HG03520 (cell line): ENCODE data around the gene CAPN12.

Experiments
- ATAC-seq: cut with Tn5 transposase; IDR thresholded peaks from one replicate; pipeline ENCODE4 v1.9.1; 2021; ENCODE audit warnings: mild to moderate bottlenecking, moderate library complexity; ENCODE audit not compliant: unreplicated experiment

Gene CAPN12

DNA sequence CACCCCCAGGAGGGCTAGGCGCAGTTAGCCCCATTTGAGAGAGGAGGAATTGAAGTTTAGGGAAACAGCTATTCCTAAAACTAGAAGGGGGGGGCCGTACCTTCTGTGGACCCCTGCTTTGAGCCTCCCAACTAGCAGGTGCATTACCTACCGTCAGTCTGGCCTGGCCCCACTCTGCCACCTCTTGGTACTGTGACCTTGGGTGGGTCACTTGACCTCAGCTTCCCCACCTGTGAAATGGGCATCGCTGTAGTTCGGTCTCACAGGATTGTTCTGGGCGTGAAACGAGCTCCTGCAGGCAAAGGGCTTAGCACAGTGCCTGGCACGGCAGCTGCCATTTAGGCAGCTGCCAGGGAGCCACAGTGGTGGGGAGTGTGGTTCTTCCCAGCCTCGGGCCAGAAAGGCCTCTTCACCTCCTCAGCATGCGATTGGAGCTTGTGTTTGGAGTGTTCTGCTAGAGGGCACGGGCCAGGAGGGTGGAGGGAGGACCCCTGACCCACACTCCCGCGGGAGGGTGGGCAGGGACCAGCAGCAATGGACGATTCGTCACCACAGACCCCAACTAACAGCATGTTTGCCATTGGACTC is 32.0 kb downstream of the CAPN12 start:
- ATAC-seq: no peak

DNA sequence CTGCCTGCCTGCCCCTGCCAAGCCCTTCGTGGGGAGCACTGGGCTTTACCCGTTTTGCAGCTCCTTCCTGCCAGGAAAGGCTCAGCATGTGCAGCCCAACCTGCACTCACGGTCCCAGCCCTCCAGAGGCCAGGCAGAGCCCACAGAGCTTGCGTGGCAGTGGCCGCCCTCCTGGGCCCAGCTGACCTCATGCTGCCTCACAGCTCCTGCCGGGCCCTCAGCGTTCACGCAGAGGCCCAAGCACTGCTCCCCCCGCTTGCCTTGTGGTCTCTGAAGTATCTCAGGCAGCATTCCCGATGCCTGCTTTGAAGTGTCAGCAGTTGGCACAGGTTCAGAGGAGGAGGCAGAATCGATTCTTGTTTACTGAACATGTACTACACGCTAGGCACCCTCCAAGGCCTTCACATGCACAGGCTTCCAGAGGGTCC is 32.5 kb downstream of the CAPN12 start:
- no peak for ATAC-seq

DNA sequence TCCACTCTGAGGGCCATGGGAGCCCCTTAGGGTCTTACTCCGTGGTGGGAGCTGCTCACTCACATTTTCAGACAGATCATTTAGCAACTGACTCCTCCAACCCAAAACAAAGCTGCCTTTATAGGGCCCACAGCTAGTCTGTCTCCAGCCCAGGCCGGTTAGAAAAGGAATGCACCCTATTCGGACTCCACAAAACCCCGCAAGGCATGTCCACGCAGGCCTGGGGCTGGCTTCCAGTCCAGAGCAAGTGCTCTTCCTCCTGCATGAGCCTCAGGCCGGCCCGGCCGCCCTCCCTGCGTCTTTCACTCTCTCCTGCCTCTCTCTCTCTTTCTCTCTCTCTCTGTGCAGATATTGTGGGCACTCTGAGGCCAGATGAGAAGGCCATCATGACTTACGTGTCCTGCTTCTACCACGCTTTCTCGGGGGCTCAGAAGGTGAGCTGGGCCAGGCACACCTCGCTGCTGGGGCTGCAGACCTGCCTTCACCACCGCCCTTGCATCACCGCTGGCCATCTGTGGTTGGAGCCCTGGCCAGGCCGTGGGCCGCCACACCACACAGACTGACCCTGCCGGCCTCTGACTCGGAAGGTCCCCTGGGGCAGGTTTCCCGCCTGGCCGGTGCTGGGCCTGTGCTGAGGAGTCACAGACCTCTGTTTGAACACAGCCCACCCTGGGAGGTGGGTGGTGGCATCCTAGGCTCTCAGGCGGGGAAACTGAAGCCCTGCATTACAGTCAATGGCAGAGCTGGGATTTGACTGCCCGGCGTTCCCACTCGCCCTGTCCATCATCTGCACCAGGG is 33.1 kb downstream of the CAPN12 start:
- no peak for ATAC-seq

DNA sequence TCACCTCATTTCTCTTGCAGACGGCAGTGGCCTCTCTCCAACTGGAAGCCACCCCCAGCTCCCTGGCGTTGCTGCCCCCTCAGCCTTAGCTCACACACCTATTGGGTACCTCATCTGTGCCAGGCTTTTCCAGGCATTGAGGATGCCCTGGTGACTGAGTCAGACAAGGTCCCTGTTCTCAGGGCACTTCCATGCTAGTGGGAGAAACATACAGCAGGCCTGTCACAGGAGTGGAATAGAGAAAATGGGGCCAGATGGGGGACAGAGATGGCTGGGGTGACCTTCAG is 33.9 kb downstream of the CAPN12 start:
- ATAC-seq: no peak

DNA sequence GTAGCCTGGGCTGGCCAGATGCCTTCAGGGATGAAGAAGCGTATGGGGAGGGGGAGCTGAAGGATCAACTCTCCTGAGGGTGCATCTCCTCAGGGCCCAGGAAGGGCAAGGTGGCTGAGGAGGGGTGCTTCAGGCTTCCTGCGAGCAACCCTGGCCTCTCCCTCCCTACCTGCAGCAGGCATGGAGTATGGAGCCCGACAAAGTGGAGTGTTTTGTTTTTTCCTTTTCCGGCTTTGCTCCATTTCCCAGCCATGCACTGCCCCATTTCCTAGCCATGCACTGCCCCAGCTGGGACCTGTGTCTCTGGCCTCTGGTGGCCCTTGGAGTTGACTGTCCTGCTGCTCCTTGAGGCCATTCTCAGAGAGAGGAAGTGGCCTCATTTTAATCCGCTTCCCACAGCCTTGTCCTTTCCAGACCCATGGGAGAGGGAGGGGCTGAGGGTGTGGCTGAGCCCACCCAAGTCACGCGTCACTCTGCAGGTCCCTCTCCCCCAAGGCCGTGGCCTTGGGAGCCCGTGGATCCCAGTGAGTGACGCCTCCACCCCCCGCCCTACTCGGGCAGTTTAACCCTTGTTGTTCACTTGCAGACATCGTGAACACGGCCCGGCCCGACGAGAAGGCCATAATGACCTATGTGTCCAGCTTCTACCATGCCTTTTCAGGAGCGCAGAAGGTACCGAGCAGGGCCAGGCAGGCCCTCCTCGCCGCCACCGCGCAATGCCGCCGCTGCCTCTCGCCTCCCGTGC is 34.4 kb downstream of the CAPN12 start:
- ATAC-seq: no peak

DNA sequence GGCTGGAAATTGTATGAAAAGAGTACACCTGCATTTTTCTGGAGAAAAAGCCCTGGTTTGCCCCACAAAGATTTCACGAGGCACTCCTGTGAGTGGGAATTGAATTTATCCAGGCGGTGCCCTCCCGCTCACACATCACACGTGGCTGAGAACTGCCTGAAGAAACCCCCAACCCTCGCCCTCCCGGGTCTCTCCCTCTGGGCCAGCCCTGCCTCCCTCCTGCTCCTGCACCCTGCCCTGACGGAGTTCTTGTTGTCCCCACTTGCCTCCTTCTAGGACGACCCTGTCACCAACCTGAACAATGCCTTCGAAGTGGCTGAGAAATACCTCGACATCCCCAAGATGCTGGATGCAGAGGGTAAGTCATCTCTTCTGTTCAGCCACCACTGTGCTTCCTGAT is 35.2 kb downstream of the CAPN12 start:
- no peak for ATAC-seq

DNA sequence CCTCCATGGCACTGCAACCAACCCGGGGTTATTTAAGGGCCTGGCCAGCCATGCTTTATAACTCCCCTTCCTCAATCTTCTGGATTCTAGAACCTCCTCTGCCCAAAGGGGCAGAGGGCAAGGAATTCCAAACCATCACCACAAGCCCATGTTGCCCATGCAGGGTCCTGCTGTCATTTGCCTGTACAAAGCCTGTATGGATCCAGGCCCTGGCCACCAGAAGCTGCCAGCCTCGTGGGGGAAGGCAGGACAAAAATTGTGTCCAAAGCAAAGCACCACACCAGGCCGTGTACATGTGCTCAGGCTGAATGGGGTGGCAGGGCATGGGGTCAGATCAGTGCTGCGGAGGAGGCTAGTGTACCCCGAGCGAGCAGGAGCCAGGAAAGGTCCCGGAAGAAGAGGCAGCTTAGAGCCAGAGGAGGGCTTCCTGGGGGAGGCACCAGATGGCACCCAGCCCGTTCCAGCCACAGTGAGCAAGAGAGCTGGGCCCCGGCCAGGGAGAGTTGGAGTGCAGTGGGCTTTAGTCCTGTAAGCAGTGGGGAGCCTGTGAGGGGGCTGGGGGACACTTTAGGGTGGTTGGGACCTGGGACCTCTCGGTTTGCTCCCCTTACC is 35.8 kb downstream of the CAPN12 start:
- ATAC-seq: no peak

DNA sequence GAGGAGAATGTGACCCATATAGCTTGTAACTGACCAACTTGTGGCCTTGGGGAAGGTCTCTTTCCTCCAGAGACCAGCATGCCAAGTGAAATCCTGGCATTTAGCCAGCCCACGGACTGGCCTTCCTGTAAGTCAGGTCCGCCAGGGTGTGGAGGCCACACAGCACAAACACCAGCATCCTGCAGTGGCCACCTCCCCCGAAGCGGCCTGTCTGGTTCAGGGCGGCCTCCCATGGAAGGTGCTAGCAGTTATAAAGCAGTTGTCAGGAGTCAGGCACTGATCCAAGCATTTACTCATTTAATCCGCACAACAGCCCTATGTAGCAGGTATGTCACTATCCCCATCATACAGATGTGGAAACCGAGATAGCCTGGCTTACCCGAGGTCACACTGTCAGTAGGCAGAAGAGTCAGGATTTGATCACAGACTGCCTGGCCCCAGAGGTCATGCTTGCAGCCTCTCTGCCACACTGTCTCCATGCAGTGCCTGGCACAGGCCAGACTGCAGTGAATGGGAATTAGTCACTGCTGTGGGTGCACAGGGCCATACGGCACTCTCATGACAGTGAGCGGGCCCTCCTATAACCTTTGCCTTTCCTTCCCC is 36.7 kb downstream of the CAPN12 start:
- no peak for ATAC-seq

DNA sequence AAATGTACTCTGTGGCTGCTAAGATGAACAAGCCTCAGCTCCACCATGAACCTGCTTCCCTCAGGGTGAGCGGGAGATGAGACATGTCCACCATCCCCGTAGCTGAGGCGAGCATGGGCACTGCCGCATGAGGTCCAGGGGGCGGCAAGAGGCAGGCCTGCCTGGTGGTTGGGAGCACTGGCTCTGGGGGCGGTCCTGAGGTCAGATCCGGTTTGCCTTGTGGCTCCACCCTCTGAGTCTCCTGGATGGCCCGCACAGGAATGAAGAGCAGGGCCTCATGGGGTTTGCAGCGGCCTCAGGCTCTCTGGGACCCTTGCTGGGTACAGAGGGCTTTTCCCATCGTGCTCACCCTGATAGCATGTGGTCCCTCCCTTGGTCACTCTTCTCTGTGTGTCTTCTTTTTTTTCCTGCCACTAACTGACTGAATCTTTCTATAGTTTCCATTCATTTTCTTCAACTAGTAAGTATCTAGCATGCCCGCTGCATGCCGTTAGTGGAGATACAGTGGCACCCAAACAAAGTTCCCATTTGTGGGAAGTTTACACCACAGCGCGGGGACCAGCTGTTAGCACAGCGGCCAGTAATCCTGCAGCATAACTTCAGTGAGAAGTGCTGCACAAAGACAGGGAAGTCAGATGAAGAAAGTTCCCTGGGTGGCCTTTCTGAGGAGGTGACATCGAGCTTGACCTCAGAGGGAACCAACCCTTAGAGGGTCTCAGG is 37.3 kb downstream of the CAPN12 start:
- no peak for ATAC-seq

DNA sequence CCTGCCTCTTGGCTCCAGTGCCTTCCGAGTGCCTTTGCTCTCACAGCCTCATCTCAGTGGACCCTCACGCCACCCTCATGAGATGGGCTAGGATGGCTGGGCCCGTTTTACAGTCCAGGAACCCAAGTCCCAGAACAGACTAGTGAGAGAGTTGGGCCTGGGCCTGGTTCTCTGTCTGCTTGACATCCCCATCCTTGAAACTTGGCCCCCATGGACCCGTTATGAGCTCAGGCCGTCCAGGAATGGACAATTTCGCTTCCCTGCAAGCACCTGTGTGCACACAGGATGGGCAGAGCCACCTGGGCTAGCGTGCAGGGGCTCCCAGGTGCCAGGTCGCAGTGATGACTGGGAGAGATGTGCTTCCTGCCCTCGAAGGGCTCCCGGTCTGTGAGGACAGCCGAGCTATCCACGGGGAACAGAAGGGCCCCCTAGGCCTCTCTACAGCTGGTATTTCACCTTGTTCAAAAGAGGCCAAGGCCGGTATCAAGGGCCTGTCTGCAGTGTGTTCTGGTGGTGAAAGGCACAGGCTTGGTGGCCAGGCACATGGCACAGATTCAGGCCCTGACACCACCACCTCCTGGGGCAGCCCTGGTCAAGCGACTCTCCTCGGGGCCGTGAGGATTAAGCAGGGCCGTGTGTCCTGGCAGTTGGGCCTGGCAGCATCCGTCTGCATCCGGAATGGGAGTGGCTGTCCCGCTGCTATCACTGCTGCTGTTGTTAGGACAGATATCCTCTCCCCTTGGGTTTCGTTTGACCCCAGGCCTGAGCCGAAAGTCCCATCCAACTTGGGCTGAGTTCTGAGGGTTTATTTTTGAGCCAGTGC is 38.9 kb downstream of the CAPN12 start:
- no peak for ATAC-seq

DNA sequence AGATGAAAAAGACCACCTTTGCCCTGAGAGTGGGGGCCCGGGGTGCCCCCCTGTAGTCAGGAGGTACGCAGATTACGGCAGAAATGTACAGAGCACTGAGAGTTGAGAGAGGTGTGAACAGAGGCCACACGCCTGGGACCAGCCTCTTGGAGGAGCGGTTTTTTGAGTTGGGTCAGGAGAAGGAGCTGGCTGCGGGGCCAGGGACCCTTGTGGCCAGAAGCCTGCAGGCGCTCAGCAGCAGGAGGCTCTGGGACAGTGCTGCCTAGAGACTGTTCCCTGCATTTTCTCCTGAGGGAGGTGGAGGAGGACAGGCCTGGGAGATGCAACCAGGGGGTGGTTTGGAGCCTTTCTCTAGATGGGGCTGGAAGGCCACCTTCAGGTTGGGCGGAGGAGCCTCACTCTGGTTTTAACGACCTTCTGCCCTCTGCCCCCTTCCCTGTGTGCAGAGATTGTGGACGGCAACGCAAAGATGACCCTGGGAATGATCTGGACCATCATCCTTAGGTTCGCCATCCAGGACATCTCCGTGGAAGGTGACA is 39.7 kb downstream of the CAPN12 start:
- ATAC-seq: no peak

DNA sequence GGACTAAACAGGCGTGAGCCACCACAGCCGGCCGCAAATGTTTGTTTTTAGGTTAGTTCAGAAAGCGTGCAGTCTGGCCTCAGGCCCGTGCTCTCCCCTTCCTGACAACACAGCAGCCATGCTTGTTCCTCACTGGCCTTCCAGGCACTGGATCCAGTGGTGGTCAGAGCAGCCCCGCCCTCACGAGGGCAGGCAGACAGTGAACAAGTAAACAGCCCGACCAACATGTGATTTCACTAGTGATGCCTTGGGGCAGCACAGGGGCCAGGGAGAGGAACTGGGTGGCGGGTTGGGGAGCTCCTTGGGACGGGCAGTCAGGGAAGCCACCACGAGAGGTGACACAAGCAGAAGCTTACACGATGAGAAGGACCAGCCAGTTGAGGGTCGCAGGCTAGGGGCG is 40.8 kb downstream of the CAPN12 start:
- no peak for ATAC-seq

DNA sequence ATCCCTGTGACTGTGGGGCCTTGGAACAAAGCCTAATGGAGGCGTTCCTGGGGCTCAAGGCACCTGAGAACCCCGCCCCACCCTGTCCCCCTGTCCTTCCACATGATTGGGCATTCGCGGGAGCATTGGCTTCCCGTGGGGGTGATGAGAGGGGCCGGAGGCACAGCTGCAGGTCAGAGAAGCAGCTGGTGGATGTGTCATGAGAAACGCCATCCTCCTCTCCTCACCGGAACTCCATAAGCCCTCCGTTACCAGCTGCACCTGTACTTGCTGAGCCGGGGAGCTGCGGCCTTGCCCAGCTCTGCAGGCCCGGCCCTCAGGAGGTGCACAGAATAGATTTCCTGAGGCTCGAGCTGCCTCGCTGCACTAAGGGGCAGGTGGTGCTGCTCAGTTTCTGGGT is 42.0 kb downstream of the CAPN12 start:
- no peak for ATAC-seq

DNA sequence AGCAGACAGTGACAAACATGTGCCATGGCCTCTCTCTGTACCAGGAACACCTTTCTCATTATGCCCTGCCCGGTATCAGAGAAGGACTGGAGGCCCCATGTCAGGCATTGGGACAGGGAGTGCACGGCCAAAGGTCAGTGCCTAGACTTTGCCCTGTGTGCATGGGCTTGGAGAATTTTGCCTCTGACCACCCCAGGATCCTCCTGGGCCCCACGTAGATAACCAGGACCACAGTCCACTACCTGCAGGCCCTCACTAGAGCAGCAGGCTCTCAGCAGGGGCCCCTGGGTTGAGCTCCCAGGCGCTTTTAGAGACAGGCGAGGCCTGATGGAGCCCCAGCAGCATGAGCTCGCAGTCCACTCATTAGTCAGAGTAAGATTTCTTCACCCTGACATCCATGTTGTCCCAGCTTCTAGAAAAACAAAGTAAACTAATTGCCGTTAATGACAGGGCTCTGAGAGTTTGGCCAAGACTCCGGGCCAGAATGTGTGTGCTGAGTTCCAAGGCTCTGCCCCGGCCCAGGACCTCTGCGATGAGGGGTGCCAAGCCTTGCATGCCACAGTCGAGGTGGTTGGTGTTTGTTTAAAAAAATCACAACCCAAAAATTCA is 42.7 kb downstream of the CAPN12 start:
- no peak for ATAC-seq

DNA sequence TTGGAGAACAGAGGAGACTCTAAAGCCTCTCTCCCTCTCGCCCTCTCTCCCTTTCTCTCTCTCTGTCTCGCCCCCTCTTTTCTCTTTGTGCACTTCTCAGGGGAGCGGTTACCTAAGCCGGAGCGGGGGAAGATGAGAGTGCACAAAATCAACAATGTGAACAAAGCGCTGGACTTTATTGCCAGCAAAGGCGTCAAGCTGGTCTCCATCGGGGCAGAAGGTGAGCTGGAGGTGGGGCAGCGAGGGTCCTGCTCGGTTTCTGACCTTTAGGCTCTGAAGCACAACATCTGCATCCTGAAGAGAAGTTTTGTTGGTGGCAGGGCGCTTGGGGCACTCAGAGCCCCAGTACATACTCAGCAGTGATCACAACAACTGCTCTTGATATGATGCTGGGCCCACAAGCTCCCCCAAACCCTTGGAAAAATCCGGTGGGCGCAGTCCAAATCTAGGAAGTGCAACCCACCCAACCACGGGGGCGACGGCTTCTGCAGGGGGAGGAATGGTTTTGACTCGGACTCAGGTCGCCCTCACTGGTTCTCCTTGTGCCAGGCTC is 43.3 kb downstream of the CAPN12 start:
- no peak for ATAC-seq

DNA sequence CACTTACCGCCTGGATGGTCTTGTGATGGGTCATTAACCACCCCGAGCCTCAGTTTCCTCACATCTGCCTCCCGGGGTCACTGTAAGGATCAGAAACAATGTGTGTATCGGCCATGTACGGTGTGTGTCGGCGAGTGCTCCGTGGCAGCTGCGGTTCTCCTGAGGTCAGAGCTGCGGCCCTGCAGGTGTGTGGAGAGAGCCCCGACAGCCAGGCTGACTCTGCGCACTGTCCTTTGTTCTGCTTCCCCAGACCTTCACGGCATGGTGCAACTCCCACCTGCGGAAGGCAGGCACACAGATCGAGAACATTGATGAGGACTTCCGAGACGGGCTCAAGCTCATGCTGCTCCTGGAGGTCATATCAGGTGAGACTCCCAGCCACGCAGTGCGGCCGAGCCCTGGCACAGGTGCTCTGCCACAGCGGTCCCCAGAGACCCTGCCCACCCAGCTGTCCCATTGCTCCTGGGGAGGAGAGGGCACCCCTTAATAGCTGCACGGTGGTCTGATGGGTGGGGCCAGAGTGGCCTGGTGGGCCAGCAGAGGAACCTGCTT is 43.8 kb downstream of the CAPN12 start:
- no peak for ATAC-seq

DNA sequence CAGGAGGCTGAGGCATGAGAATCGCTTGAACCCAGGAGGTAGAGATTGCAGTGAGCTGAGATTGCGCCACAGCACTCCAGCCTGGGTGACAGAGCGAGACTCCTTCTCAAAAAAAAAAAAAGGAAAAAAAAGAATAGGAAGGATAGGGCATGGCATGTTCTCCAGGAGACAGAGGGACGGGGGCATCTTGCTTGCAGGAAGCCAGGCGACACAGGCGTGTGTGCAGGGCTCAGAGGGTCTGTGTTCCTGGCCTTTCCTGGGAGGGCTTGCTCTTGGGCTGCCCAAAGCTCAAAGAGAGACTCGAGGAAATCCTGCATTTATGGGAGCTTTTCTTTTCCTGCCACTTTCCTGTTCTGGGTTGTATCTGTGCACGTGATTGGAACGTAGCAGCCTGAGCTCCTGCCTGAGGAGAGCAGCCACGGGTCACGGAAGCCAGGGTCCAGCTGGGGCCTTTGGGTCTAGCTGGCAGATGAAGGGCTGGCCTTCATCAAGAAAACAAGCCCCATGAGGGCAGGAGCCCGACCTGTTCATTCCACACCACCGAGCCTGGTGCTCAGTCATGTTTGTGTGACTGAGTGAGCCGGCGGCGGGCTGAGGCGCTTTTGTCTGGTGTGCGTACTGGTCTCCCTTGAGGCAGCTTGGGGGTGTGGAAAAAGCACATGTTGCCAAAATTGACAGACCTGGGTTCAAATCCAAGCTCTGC is 44.5 kb downstream of the CAPN12 start:
- no peak for ATAC-seq

DNA sequence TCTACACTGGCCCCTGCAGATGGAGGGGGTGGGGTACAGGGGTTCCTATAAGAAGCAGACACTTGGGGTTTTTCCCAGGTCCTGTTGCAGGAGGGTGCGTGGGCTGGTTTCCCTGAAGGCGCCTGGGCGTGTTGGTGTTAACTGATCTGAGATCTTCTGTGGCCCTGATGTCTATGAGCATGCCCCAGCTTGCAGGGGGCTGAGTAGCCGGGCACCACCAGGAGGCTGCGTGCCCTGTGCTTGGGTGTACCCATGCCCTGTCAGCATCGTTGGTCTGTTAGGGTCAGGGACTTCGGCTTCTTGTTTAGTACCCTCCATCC is 45.3 kb downstream of the CAPN12 start:
- ATAC-seq: no peak
